ENCODE data around the gene PXN.

Gene PXN

DNA sequence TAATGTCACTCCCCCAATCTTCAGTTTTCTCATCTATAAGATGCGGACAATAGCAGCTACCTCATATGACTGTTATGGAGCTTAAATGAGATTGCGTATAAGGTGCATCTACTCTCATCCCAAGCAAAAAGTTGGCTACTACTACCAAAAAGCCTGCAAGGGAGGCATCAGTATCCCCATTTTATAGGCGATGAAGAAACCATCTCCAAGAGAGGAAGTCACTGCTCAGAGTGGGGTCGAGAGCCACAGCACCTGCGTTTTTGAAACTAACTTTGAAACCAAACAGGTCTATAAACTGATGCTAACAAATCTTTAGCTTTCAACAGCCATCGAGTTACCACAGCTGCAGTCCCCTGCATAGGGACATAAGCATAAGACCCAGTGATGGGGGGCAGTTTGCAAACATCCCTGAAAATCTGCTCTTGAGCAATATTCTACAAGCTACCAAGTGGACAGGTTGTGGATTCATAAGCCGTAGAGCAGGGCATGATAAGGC is 74.5 kb downstream of the PXN start:
- peak; percentile 18 for DNase-seq (ENCODE audit: low read depth)
- TF ChIP-seq, protein P1, sequence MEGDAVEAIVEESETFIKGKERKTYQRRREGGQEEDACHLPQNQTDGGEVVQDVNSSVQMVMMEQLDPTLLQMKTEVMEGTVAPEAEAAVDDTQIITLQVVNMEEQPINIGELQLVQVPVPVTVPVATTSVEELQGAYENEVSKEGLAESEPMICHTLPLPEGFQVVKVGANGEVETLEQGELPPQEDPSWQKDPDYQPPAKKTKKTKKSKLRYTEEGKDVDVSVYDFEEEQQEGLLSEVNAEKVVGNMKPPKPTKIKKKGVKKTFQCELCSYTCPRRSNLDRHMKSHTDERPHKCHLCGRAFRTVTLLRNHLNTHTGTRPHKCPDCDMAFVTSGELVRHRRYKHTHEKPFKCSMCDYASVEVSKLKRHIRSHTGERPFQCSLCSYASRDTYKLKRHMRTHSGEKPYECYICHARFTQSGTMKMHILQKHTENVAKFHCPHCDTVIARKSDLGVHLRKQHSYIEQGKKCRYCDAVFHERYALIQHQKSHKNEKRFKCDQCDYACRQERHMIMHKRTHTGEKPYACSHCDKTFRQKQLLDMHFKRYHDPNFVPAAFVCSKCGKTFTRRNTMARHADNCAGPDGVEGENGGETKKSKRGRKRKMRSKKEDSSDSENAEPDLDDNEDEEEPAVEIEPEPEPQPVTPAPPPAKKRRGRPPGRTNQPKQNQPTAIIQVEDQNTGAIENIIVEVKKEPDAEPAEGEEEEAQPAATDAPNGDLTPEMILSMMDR (IDR thresholded peaks at IDR 0.05; ENCODE audit: insufficient read depth, low read depth, low read length, missing control alignments), result no peak
- no peak overlapping the region for H3K4me3 ChIP-seq (ENCODE audit: low read depth, low read length)

DNA sequence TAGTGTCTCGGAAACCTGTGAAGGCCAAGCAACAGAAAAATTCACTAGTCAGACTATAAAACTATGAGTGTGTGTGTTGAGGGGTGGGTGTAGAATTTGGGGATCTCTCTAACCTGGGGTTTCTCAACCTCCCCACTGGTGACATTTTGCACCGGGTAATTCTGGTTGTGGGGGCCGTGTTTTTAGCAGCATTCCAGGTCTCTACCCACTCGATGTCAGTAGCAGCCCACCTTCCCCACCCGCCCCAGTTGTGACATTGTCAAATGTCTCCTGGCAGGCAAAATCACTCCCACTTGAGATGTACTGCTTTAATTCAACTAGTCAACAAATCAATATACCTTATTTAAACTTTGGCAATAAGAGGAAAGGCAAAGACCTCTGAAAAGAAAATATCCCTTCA is 75.1 kb downstream of the PXN start:
- H3K4me3 ChIP-seq (ENCODE audit: low read depth, low read length), result no peak overlapping the region
- no peak for DNase-seq (ENCODE audit: low read depth)
- TF ChIP-seq, protein P1 (IDR thresholded peaks at IDR 0.05; ENCODE audit: insufficient read depth, low read depth, low read length, missing control alignments), result no peak

- H3K4me3 ChIP-seq (ENCODE audit: low read depth, low read length), result no peak overlapping the region
- no peak for DNase-seq (ENCODE audit: low read depth)
- TF ChIP-seq, protein P1 (IDR thresholded peaks at IDR 0.05; ENCODE audit: insufficient read depth, low read depth, low read length, missing control alignments), result no peak
Measured at GRCh38 chr12:120186654-120187053, 78.9 kb downstream of the PXN start.

GRCh38 chr12:120183211-120183631 is 82.3 kb downstream of the PXN start:
- DNase-seq (ENCODE audit: low read depth), result no peak
- TF ChIP-seq, protein P1 (IDR thresholded peaks at IDR 0.05; ENCODE audit: insufficient read depth, low read depth, low read length, missing control alignments), result no peak
- H3K4me3 ChIP-seq (ENCODE audit: low read depth, low read length), result no peak overlapping the region

DNA sequence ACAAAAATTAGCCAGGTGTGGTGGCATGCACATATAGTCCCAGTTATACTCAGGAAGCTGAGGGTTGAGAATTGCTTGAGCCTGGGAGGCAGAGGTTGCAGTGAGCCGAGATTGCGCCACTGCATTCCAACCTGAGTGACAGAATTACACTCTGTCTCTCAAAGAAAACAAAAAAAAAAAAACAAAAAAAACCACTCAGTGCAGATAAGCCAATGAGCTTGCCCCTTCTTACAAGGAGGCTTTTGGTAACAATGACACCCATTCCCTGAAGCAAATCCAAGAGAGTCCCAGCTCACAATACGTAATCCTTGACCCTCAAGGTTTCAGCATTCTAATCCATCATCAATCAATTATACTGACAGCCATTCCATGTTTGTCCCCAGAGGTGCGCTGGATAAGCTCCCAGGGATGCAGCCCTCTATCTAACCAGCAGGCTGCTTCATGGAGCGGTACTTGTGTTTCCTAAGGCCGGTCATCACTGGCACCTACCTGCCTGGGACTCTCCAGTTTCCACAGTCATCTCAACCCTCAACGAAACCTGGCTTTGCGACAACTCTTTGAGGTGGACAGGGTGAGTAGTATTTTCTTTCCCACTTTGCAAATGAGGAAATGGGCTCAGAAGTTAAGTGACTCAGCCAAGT is 83.4 kb downstream of the PXN start:
- H3K4me3 ChIP-seq (ENCODE audit: low read depth, low read length), result no peak overlapping the region
- TF ChIP-seq, protein P1 (IDR thresholded peaks at IDR 0.05; ENCODE audit: insufficient read depth, low read depth, low read length, missing control alignments), result no peak
- no peak for DNase-seq (ENCODE audit: low read depth)

DNA sequence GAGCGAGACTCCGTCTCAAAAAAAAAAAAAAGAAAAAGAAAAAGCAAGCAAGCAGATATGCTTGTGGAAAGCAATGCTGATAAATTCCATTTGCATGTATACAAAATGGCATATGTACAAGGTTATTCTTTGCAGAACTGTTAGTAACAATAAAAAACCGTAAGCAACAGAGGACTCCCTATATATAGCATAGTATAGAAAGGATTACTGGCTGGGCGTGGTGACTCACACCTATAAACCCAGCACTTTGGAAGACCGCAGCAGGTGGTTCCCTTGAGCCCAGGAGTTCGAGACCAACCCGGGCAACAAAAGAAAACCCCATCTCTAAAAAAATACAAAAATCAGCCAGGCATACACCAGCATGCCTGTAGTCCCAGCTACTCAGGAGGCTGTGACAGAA is 84.6 kb downstream of the PXN start:
- no peak for DNase-seq (ENCODE audit: low read depth)
- TF ChIP-seq, protein P1 (IDR thresholded peaks at IDR 0.05; ENCODE audit: insufficient read depth, low read depth, low read length, missing control alignments), result no peak
- H3K4me3 ChIP-seq (ENCODE audit: low read depth, low read length), result no peak overlapping the region

DNA sequence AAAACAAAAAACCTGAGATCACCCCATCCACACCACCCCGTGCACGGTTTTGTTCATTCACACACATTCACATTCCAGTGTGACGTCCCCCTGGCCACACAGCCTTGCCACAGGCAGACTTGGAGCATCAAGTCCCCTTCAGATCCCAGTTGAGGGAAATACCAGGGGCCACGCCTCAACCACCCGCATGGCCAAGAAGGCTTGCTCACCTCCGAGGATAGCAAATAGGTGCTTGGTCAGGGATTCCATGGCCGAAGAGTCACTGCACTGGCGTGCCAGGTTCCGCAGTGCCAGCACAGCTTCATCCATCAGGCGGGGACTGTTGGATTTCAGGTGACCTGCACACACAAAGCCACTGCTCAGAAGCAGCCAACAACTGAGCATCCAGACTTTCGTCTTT is 90.0 kb downstream of the PXN start:
- TF ChIP-seq, protein P1 (IDR thresholded peaks at IDR 0.05; ENCODE audit: insufficient read depth, low read depth, low read length, missing control alignments), result no peak
- no peak overlapping the region for H3K4me3 ChIP-seq (ENCODE audit: low read depth, low read length)
- DNase-seq (ENCODE audit: low read depth), result no peak

Data from GM12865 (cell line).